AG04449 (cell line): Measurements from ENCODE around the gene ATP5F1E.

Experiments used
- CTCF ChIA-PET: fragments of 350-600 bp; formaldehyde crosslinking; extraction: SDS; loops from one replicate; lab custom pipeline; 2021; ENCODE audit warnings: antibody characterized with exemption; lab: Yijun Ruan, JAX
- POLR2A ChIA-PET: fragments of 400-600, 350-600 bp; formaldehyde crosslinking; extraction: SDS; loops from one replicate; lab custom pipeline; 2020; ENCODE audit warnings: antibody characterized with exemption, inconsistent platforms; lab: Yijun Ruan, JAX
- DNase-seq: peaks from one replicate; pipeline ENCODE4 v3.0.0-alpha.2; 2010; ENCODE audit warnings: low read depth, low spot score
- H3K4me3 ChIP-seq: 2 replicates; pipeline ENCODE4 v1.5.1; 2011; ENCODE audit warnings: low read depth, mild to moderate bottlenecking, control low read depth, low read length
- TF ChIP-seq, protein P1 (sequence below): IDR thresholded peaks from one replicate; pipeline ENCODE4 v1.5.1; 2011; ENCODE audit warnings: mild to moderate bottlenecking, moderate library complexity, low read length, control low read depth, inconsistent platforms; ENCODE audit not compliant: insufficient read depth; ENCODE audit errors: missing control alignments

The ATP5F1E gene

DNA sequence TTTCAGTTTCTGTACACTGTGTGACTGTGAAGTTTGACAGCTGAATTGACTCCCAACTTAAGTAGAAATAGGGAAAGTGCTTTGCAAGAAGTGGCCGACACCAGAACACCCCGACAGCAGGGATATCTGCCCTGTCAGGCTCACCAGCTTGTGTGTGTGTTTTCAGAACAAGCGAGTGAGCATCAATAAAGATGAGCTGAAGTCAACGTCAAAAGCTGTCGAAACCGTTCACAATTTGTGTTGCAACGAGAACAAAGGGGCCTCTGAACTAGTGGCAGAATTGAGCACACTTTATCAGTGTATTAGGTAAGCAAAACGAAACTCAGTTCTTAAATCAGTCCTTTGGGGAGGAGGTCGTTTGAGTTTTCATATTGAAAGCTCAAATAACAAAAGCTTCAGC lies 40.4 kb downstream of the ATP5F1E start:
- ChIA-PET POLR2A (interaction anchor here (1.5 kb wide), 1 partner anchor 19 kb away, joined by 6 read pairs; no protein-coding TSS in a partner anchor), CTCF (interaction anchor here (1.0 kb wide), 1 partner anchor 96 kb away, joined by 3 read pairs; no protein-coding TSS in a partner anchor)
- DNase-seq, result no peak
- TF ChIP-seq, protein P1, sequence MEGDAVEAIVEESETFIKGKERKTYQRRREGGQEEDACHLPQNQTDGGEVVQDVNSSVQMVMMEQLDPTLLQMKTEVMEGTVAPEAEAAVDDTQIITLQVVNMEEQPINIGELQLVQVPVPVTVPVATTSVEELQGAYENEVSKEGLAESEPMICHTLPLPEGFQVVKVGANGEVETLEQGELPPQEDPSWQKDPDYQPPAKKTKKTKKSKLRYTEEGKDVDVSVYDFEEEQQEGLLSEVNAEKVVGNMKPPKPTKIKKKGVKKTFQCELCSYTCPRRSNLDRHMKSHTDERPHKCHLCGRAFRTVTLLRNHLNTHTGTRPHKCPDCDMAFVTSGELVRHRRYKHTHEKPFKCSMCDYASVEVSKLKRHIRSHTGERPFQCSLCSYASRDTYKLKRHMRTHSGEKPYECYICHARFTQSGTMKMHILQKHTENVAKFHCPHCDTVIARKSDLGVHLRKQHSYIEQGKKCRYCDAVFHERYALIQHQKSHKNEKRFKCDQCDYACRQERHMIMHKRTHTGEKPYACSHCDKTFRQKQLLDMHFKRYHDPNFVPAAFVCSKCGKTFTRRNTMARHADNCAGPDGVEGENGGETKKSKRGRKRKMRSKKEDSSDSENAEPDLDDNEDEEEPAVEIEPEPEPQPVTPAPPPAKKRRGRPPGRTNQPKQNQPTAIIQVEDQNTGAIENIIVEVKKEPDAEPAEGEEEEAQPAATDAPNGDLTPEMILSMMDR, result no peak
- H3K4me3 ChIP-seq, result no peak overlapping the region

DNA sequence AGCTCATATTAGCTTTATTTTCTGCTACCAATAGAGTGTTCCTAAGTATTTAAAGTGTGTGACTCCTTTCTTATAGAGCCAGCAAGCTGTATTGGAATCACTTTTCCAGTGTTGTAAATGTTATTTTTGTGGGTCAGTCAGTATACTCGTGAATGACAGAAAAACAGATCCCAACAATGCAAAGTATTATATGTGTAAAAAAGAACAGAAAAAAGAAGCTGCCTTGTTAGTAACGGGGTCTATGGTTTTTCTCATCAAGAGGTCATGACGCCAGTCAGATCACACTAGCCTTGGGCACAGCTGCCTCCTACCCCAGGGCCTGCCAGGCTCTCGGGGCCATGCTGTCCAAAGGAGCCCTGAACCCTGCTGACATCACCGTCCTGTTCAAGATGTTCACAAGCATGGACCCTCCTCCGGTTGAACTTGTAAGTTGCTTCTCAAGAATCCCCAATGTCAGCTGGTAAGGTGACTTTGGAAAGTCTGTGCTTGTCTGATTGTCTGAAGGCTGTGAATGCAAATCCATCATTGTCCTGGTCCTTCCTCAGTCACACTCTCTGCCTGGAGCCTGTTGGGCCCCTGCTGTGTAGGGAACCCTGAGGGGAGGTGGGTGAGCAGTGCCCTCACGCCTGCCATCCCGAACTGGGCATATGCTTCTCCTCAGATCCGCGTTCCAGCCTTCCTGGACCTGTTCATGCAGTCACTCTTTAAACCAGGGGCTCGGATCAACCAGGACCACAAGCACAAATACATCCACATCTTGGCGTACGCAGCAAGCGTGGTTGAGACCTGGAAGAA lies 41.3 kb downstream of the ATP5F1E start:
- TF ChIP-seq, protein P1, result no peak
- ChIA-PET CTCF (interaction anchor here (1.0 to 1.2 kb wide), 2 partner anchors 18 to 97 kb away, joined by 3 read pairs; no protein-coding TSS in a partner anchor), POLR2A (interaction anchor here (0.6 kb wide), 1 partner anchor 15 kb away, joined by 4 read pairs; no protein-coding TSS in a partner anchor)
- no peak overlapping the region for H3K4me3 ChIP-seq
- DNase-seq, result no peak

DNA sequence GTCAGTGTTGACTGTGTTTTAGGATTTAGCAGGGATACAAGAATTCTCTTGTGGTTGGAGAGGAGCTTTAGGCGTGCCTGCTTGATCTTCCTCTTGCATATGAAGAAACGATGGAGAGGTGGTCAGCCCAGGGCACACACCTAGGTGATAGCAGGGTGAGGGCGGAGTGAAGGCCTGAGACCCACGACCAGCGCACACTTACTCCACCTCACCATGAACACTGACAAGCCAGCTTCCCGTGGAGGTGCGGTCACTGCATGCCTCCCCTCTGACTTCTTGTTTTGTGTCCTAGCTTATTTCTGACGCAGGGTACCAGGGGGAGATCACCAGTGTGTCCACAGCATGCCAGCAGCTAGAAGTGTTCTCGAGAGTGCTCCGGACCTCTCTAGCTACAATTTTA lies 42.9 kb downstream of the ATP5F1E start:
- POLR2A ChIA-PET, result no interaction called here
- DNase-seq, result no peak
- CTCF ChIA-PET, result interaction anchor here (0.9 kb wide), 1 partner anchor 11 kb away, joined by 4 read pairs; no protein-coding TSS in a partner anchor
- TF ChIP-seq, protein P1, result no peak
- no peak overlapping the region for H3K4me3 ChIP-seq

DNA sequence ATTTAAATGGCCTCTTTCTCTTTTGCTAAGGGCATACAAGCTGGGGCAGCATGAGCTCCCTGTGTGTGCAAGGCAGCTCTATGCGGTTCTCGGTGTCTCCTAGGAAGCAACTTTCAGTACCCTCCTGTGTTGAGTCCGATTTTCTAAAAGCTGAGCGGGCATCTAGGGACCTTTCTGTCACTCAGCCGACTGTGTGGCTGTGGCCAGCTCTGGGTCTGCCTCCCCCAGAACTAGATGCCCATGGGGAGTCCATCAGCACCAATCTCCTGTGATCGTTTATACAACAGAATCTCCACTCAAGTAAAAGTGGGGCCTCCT lies 43.6 kb downstream of the ATP5F1E start:
- CTCF ChIA-PET, result interaction anchor here (0.9 kb wide), 1 partner anchor 11 kb away, joined by 4 read pairs; no protein-coding TSS in a partner anchor
- POLR2A ChIA-PET, result no interaction called here
- TF ChIP-seq, protein P1, result no peak
- H3K4me3 ChIP-seq, result no peak overlapping the region
- no peak for DNase-seq

DNA sequence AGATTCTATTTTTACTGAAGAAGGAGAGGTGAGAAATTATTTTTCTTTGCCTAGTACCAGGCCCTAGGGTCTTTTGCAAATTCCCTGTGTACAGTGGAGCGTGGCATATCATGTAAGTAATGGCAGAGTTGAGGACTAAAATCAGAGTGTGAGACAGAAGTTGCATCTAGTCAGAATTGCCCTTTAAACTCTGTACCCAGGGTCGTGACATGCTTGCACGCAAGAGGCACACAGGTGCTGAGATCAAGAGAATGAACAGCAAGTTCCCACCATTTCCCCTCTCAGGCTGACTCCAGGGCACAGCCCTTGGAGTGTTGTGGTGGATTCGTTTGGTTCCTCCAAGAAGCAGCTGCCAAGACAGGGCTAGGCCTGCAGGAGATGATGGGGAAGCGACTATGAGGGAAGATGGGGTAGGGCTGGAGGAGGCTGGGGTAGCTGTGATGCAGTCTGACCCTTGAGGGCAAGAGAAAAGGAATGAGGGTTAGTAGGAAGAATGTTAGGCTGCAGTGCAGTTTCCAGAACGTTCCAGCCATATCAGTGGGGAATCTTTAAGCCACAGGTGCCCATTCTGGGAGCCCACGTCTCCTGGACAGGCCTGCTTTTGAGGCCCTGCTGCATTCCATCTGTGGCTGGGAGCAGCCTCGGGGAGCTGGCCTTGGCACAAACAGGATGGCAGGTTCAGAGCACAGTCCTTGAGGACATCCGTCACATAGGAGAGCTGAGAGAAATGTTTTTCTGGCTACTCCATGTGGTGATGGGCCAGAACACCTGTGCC lies 44.2 kb downstream of the ATP5F1E start:
- TF ChIP-seq, protein P1, result no peak
- no peak overlapping the region for H3K4me3 ChIP-seq
- ChIA-PET CTCF (interaction anchor here (0.9 kb wide), 1 partner anchor 12 kb away, joined by 4 read pairs; no protein-coding TSS in a partner anchor), POLR2A (no interaction called here)
- no peak for DNase-seq
